Gastroesophageal sphincter (tissue), 4 donors: ENCODE measurements around the gene CERCAM. TPM values are rescaled to one million over a fixed set of nuclear protein-coding genes. Genes with fewer than 3 reads are reported as not detected.
"Not testable (repeated sequence)": the region's sequence is repeated elsewhere in the genome, so short reads cannot be mapped to it uniquely, and the experiment has no call there.

ENCODE experiments used
- ATAC-seq: fragments of 150-250 bp; one replicate; pipeline ENCODE4 v1.9.1; 2016; ENCODE audit warnings: mild to moderate bottlenecking, moderate library complexity
- H3K27ac ChIP-seq, 4 donors: fragments of 200-600 bp; sonication (generic) in 3 of 4; 1 replicate in 3 of 4; 2 replicates in 1 of 4; pipeline ENCODE4 v1.5.1; 2016 to 2019
- H3K27me3 ChIP-seq: fragments of 200-600 bp; sonication (generic); one replicate; pipeline ENCODE4 v1.5.1; 2019
- H3K36me3 ChIP-seq, 2 donors: fragments of 200-600 bp; sonication (generic); one replicate each; pipeline ENCODE4 v1.5.1; 2019; ENCODE audit warnings: control low read depth in 1 of 2
- H3K4me1 ChIP-seq, 3 donors: fragments of 200-600 bp; sonication (generic); 1 replicate in 2 of 3; 2 replicates in 1 of 3; pipeline ENCODE4 v1.5.1; 2016 to 2019; ENCODE audit warnings: control low read depth in 2 of 3
- H3K4me3 ChIP-seq, 2 donors: fragments of 200-600 bp; sonication (generic); one replicate each; pipeline ENCODE4 v1.5.1; 2019; ENCODE audit warnings: mild to moderate bottlenecking in 1 of 2, moderate library complexity in 1 of 2
- H3K9me3 ChIP-seq, 3 donors: fragments of 200-600 bp; sonication (generic); one replicate each; pipeline ENCODE4 v1.5.1; 2017 to 2019; ENCODE audit warnings: control low read depth in 2 of 3
- EP300 ChIP-seq: sonication (generic); formaldehyde crosslinking; IDR thresholded peaks from one replicate; pipeline ENCODE4 v1.6.1; 2017; ENCODE audit warnings: antibody characterized with exemption, mild to moderate bottlenecking
- POLR2A ChIP-seq, 2 donors: fragments of 450-650 bp; IDR thresholded peaks; one replicate each; pipeline ENCODE4 v1.6.1; 2017; ENCODE audit warnings: antibody characterized with exemption in 2 of 2, mild to moderate bottlenecking in 2 of 2, moderate library complexity in 1 of 2
- POLR2AphosphoS5 ChIP-seq: sonication (generic); formaldehyde crosslinking; IDR thresholded peaks from one replicate; pipeline ENCODE4 v1.6.1; 2017; ENCODE audit warnings: antibody characterized with exemption
- WGBS, 2 donors: methylation state at CpG; one replicate each; pipeline ENCODE4 v1.1.5; 2018; ENCODE audit warnings: low coverage in 1 of 2; 5-methylcytosine and 5-hydroxymethylcytosine counted together
- total RNA-seq, 4 donors: library from RNA; depleted of rRNA; stranded (reverse); fragments of >200 nt; gene quantifications; one replicate each; pipeline ENCODE4 v1.1.0, GENCODE V29; 2016
- TF ChIP-seq, protein P1 (sequence below), 4 experiments: fragments of 200-600 bp in 2 of 4; fragments of 450-650 bp in 2 of 4; sonication (generic) in 1 of 4; IDR thresholded peaks; one replicate each; pipeline ENCODE4 v1.5.1; 2017 to 2019; ENCODE audit warnings: antibody characterized with exemption in 4 of 4, mild to moderate bottlenecking in 2 of 4, moderate library complexity in 2 of 4

CERCAM gene
- total RNA-seq, 4 donors from 2014 or later = 18.0 to 30.0 (median 28.1) TPM

GRCh38 chr9:128416432-128417019, 4.1 kb upstream of the CERCAM start:
- Histone ChIP-seq H3K4me1 (peaks cover 0 to 28% (median 14%) of the 10 kb centered on the region in 3 donors), H3K27ac (no peak overlapping the region), H3K27me3 (peaks cover 54% of the 10 kb centered on the region), H3K9me3 (no peaks in the 10 kb centered on the region), H3K36me3 (no peaks in the 10 kb centered on the region), H3K4me3 (no peak overlapping the region)
- TF ChIP-seq EP300 = no peak
- no peak for TF ChIP-seq POLR2A (IDR thresholded peaks at IDR 0.05)
- TF ChIP-seq POLR2AphosphoS5 = no peak
- TF ChIP-seq, protein P1, sequence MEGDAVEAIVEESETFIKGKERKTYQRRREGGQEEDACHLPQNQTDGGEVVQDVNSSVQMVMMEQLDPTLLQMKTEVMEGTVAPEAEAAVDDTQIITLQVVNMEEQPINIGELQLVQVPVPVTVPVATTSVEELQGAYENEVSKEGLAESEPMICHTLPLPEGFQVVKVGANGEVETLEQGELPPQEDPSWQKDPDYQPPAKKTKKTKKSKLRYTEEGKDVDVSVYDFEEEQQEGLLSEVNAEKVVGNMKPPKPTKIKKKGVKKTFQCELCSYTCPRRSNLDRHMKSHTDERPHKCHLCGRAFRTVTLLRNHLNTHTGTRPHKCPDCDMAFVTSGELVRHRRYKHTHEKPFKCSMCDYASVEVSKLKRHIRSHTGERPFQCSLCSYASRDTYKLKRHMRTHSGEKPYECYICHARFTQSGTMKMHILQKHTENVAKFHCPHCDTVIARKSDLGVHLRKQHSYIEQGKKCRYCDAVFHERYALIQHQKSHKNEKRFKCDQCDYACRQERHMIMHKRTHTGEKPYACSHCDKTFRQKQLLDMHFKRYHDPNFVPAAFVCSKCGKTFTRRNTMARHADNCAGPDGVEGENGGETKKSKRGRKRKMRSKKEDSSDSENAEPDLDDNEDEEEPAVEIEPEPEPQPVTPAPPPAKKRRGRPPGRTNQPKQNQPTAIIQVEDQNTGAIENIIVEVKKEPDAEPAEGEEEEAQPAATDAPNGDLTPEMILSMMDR (IDR thresholded peaks at IDR 0.05) = no peak
- 47 to 53% methylated on average over 3 to 6 of the region's 6 CpGs for WGBS, 2 donors
- no peak for ATAC-seq

- Histone ChIP-seq H3K27ac (peak overlapping the region in 1 of 4 donors; percentile 78), H3K4me1 (peaks cover 0 to 32% (median 14%) of the 10 kb centered on the region in 3 donors), H3K4me3 (peak overlapping the region in 1 of 2 donors; percentile 78), H3K27me3 (peaks cover 27% of the 10 kb centered on the region), H3K9me3 (no peaks in the 10 kb centered on the region), H3K36me3 (peaks cover 0 to 18% of the 10 kb centered on the region in 2 donors)
- no peak for ATAC-seq
- TF ChIP-seq, protein P1 (IDR thresholded peaks at IDR 0.05) = no peak
- TF ChIP-seq EP300 (no peak), POLR2AphosphoS5 (no peak), POLR2A (IDR thresholded peaks at IDR 0.05) (no peak)
- WGBS, 2 donors = 13% methylated on average over 23 of the region's 28 CpGs; no CpG with 5 or more reads in 1 of the 2 donors
Observed at GRCh38 chr9:128419061-128419925, 1.4 kb upstream of the CERCAM start.

DNA sequence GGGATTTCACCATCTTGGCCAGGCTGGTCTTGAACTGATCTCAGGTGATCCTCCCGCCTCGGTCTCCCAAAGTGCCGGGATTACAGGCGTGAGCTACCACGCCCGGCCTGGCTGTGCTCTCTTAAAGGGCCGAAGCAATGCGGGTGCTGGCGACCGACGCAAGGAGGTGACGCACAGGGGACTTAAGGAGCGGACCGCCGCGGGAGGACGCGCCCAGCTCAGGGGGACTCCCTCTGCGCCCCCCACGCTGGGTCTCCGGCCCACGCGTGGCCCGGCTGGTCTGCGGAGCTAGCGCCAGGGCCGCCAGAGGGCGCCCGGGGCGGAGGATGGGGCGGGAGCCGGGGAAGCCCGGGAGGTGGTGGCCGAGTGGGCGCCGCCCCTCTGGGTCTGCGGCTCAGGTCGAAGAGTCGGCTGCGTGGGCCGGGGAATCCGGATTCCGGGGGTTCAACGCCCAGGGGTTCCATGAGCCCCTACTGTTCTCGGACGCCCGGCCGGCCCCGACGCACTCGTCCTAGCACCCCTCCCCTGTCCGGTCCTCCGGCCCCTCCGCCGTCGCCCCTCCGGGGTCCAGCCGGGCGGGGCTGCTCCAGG, 502 bp upstream of the CERCAM start:
- H3K36me3 ChIP-seq = peaks cover 0 to 26% of the 10 kb centered on the region in 2 donors
- H3K4me1 ChIP-seq = peaks cover 0 to 32% (median 14%) of the 10 kb centered on the region in 3 donors
- no peaks in the 10 kb centered on the region for H3K9me3 ChIP-seq
- TF ChIP-seq, protein P1 (IDR thresholded peaks at IDR 0.05) = peak in 3 of 4 experiments; percentile 76 to 93 (median 79)
- TF ChIP-seq POLR2A (IDR thresholded peaks at IDR 0.05) = no peak
- TF ChIP-seq POLR2AphosphoS5 = peak; percentile 11
- TF ChIP-seq EP300 = no peak
- peaks cover 18% of the 10 kb centered on the region for H3K27me3 ChIP-seq
- peak overlapping the region; percentile 64 to 78 for H3K4me3 ChIP-seq
- 0% methylated on average over 1 of the region's 59 CpGs; no CpG with 5 or more reads in 1 of the 2 donors for WGBS, 2 donors
- H3K27ac ChIP-seq = peak overlapping the region in 3 of 4 donors; percentile 78 to 88 (median 88)
- peak; percentile 90 for ATAC-seq

DNA sequence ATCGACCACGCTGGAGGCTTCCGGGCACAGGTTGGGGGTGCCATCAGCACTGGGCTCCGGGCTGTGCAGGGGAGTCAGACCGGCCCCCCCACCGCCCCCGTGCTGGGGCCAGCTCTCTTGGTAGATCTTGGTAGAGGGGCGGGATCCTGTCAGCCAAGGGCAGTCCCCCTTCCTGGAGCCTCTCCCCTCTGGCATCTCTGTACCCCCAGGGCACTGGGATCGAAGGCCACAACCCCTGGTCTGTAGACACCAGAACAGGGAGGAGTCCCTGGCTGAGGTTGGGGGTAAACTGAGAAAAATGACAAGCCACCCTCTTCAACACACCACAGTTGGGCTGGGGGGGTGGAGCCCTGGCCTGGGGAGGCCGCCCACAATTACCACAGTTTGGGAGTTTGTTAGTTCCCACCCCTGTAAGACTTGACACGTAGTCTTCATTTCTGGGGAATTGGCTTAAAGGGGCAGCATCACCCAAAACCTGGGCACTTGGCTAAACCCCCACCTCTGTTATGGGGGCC, 882 bp downstream of the CERCAM start:
- Histone ChIP-seq H3K4me1 (peaks cover 0 to 32% (median 14%) of the 10 kb centered on the region in 3 donors), H3K36me3 (peaks cover 0 to 40% of the 10 kb centered on the region in 2 donors), H3K27ac (peak overlapping the region in 3 of 4 donors; percentile 78 to 88 (median 88)), H3K27me3 (peaks cover 7% of the 10 kb centered on the region), H3K9me3 (no peaks in the 10 kb centered on the region), H3K4me3 (peak overlapping the region; percentile 64 to 78)
- ATAC-seq = peak; percentile 35
- TF ChIP-seq POLR2A (IDR thresholded peaks at IDR 0.05) (no peak), EP300 (no peak), POLR2AphosphoS5 (no peak)
- TF ChIP-seq, protein P1 (IDR thresholded peaks at IDR 0.05) = no peak
- 20 to 56% methylated on average over 1 to 2 of the region's 11 CpGs for WGBS, 2 donors

DNA sequence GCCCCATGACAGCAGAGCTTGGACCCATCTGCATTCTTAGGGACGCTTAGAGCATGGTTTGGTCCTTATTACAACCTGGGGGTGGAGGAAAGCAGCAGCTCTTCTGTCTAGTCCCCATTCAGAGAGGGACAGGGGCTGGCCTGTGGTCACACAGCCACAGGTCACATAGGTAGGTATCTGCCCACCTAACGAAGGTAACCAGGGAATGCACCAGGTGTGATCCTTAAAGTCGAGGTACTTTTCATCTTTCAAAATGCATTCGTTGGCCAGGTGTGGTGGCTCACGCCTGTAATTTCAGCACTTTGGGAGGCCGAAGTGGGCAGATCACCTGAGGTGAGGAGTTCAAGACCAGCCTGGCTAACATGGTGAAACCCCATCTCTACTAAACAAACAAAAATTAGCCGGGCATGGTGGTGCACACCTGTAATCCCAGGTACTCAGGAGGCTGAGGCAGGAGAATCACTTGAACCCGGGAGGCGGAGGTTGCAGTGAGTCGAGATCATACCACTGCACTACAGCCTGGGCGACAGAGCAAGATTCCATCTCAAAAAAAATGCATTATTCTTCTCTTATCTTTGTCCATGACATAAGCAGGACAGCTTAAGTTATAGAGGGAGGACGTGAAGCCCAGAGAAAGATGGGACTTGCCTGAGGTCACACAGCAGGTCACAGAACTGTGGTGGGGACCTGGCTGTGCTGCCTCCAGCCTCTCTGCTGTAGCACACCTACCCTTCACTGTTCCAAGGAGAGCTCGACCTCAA, 1.5 kb downstream of the CERCAM start:
- 83 to 85% methylated on average over 6 to 11 of the region's 13 CpGs for WGBS, 2 donors
- H3K27me3 ChIP-seq, ATAC-seq, H3K4me3 ChIP-seq, H3K9me3 ChIP-seq: not testable (repeated sequence)
- Histone ChIP-seq H3K36me3 (peaks cover 0 to 47% of the 10 kb centered on the region in 2 donors), H3K27ac (peak overlapping the region in 3 of 4 donors; percentile 78 to 88 (median 88)), H3K4me1 (peaks cover 0 to 32% (median 14%) of the 10 kb centered on the region in 3 donors)
